22Rv1 (cell line): ENCODE results near the gene MAML3.

Experiments used
- CTCF ChIP-seq: fragments of 450-650 bp; IDR thresholded peaks from 2 replicates; pipeline ENCODE4 v1.5.1; 2017; ENCODE audit warnings: mild to moderate bottlenecking
- ZFX ChIP-seq: fragments of 450-650 bp; IDR thresholded peaks from 2 replicates; pipeline ENCODE4 v1.6.1; 2017; ENCODE audit warnings: antibody characterized with exemption, borderline replicate concordance

- TF ChIP-seq CTCF (no peak), ZFX (no peak)
These were observed 203.0 kb downstream of the MAML3 start for GRCh38 chr4:139951021-139951420.
